Tibial nerve (tissue), 4 donors: ENCODE measurements around the gene QSER1. TPM values are rescaled to one million over a fixed set of nuclear protein-coding genes. Genes with fewer than 3 reads are reported as not detected.

Experiments
- DNase-seq, 2 donors: peaks; one replicate each; pipeline ENCODE4 v3.0.0-alpha.2; 2019; ENCODE audit warnings: low spot score in 2 of 2
- H3K27ac ChIP-seq, 4 donors: fragments of 200-600 bp; sonication (generic) in 3 of 4; one replicate each; pipeline ENCODE4 v1.5.1; 2017 to 2019; ENCODE audit warnings: mild to moderate bottlenecking in 1 of 4
- H3K27me3 ChIP-seq, 2 donors: fragments of 200-600 bp; sonication (generic) in 1 of 2; one replicate each; pipeline versions ENCODE4 v1.5.1 to v1.6.0; 2017 to 2019
- H3K36me3 ChIP-seq, 3 donors: fragments of 200-600 bp; sonication (generic); one replicate each; pipeline ENCODE4 v1.5.1; 2018 to 2019
- H3K4me1 ChIP-seq, 4 donors: fragments of 200-600 bp; sonication (generic) in 3 of 4; one replicate each; pipeline ENCODE4 v1.5.1; 2017 to 2019
- H3K4me3 ChIP-seq, 4 donors: fragments of 200-600 bp; sonication (generic) in 3 of 4; one replicate each; pipeline ENCODE4 v1.5.1; 2017 to 2019; ENCODE audit warnings: mild to moderate bottlenecking in 1 of 4, moderate library complexity in 1 of 4
- H3K9me3 ChIP-seq, 4 donors: fragments of 200-600 bp; sonication (generic) in 3 of 4; one replicate each; pipeline ENCODE4 v1.5.1; 2017 to 2019
- EP300 ChIP-seq, 2 donors: sonication (generic); formaldehyde crosslinking; IDR thresholded peaks; one replicate each; pipeline ENCODE4 v1.6.1; 2017; ENCODE audit warnings: antibody characterized with exemption in 2 of 2, mild to moderate bottlenecking in 1 of 2
- POLR2A ChIP-seq, 2 donors: fragments of 450-650 bp; IDR thresholded peaks; one replicate each; pipeline ENCODE4 v1.6.1; 2017; ENCODE audit warnings: antibody characterized with exemption in 2 of 2, mild to moderate bottlenecking in 2 of 2, moderate library complexity in 2 of 2
- WGBS, 2 donors: methylation state at CpG; one replicate each; pipeline ENCODE4 v1.1.5; 2018; 5-methylcytosine and 5-hydroxymethylcytosine counted together
- total RNA-seq, 4 donors: library from RNA; depleted of rRNA; stranded (reverse); fragments of >200 nt; gene quantifications; one replicate each; pipeline ENCODE4 v1.1.0, GENCODE V29; 2016
- TF ChIP-seq, protein P1 (sequence below), 5 experiments: fragments of 200-600 bp in 3 of 5; fragments of 450-650 bp in 2 of 5; sonication (generic) in 3 of 5; IDR thresholded peaks; one replicate each; pipeline ENCODE4 v1.5.1; 2016 to 2019; ENCODE audit warnings: antibody characterized with exemption in 5 of 5, mild to moderate bottlenecking in 3 of 5, moderate library complexity in 2 of 5

QSER1 gene
- total RNA-seq, 4 donors from 2014 or later = 35.1 to 45.4 (median 36.2) TPM

DNA sequence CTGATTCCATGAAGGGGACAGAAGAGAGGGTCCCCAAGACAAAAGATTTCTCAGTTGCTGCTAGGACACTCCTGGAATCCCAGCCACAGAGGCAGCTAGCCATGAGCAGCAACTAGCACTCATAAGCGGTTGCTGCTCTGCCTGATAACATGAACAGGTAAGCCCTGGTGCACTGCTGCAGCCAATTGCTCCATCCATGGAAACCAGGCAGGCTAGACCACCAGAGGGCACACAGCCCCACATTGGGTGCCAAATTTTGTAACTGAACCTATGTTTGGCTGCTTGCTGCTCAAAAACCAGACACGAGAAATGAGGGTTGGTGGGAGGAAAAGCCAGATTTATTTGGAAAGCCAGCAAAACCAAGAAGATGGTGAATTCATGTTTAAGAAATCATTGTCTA is 21.9 kb upstream of the QSER1 start:
- no peaks in the 10 kb centered on the region for H3K36me3 ChIP-seq
- H3K4me1 ChIP-seq = no peaks in the 10 kb centered on the region
- TF ChIP-seq, protein P1, sequence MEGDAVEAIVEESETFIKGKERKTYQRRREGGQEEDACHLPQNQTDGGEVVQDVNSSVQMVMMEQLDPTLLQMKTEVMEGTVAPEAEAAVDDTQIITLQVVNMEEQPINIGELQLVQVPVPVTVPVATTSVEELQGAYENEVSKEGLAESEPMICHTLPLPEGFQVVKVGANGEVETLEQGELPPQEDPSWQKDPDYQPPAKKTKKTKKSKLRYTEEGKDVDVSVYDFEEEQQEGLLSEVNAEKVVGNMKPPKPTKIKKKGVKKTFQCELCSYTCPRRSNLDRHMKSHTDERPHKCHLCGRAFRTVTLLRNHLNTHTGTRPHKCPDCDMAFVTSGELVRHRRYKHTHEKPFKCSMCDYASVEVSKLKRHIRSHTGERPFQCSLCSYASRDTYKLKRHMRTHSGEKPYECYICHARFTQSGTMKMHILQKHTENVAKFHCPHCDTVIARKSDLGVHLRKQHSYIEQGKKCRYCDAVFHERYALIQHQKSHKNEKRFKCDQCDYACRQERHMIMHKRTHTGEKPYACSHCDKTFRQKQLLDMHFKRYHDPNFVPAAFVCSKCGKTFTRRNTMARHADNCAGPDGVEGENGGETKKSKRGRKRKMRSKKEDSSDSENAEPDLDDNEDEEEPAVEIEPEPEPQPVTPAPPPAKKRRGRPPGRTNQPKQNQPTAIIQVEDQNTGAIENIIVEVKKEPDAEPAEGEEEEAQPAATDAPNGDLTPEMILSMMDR (IDR thresholded peaks at IDR 0.05) = peak in 2 of 5 experiments; percentile 6 to 9
- TF ChIP-seq EP300 (IDR thresholded peaks at IDR 0.05) (no peak), POLR2A (IDR thresholded peaks at IDR 0.05) (no peak)
- H3K27ac ChIP-seq = no peak overlapping the region
- no peaks in the 10 kb centered on the region for H3K27me3 ChIP-seq
- no peak for DNase-seq
- H3K9me3 ChIP-seq = no peaks in the 10 kb centered on the region
- WGBS, 2 donors = 50 to 69% methylated on average over 2 of the region's 2 CpGs
- H3K4me3 ChIP-seq = no peak overlapping the region

DNA sequence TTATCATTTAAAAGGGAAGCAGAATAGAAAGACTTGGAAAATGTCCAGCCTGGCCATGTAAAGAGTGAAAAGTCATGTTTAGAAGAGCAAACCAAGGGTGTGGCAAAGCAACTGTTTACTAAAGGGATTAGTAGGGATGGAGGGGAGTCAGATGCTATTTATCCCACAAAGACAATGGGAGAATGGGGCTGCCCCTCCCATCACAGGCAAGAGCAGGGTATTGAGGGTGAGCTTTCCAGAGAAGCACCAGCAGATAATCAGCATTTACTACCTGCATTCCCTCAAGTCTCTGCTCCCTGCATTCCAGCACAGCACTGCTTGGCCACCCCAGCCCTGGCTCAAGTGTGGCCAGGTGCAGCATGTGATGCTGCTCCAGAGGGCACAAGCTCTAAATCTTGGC is 18.5 kb upstream of the QSER1 start:
- Histone ChIP-seq H3K27me3 (no peaks in the 10 kb centered on the region), H3K4me1 (no peaks in the 10 kb centered on the region), H3K36me3 (no peaks in the 10 kb centered on the region), H3K4me3 (no peak overlapping the region), H3K9me3 (no peaks in the 10 kb centered on the region), H3K27ac (no peak overlapping the region)
- no peak for DNase-seq
- no peak for TF ChIP-seq EP300 (IDR thresholded peaks at IDR 0.05)
- TF ChIP-seq, protein P1 (IDR thresholded peaks at IDR 0.05) = no peak

- WGBS, 2 donors = 63 to 82% methylated on average over 4 of the region's 4 CpGs
- Histone ChIP-seq H3K9me3 (no peaks in the 10 kb centered on the region), H3K4me3 (no peak overlapping the region), H3K27ac (no peak overlapping the region), H3K36me3 (no peaks in the 10 kb centered on the region), H3K4me1 (no peaks in the 10 kb centered on the region), H3K27me3 (no peaks in the 10 kb centered on the region)
- no peak for DNase-seq
- TF ChIP-seq, protein P1 (IDR thresholded peaks at IDR 0.05) = no peak
- TF ChIP-seq EP300 (IDR thresholded peaks at IDR 0.05) (no peak), POLR2A (IDR thresholded peaks at IDR 0.05) (no peak)
Measured at GRCh38 chr11:32881286-32881685, 11.3 kb upstream of the QSER1 start.

DNA sequence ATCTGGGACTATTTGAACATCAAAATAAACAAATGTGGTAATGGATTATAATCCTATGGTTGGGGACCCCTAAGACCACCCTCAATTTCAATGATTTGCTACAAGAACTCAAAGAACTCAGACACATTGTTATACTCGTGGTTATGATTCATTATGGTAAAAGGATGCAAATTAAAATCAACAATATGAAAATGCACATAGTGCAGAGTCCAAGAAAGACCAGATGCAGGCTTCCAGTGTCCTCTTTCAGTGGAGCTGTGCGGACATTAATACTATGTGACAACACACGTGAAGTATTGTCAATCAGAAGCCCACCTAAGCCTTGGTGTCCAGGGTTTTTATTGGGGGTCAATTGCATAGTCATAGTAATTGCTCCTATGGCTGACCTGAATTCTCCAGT is 9.2 kb upstream of the QSER1 start:
- H3K27me3 ChIP-seq = no peaks in the 10 kb centered on the region
- no peak overlapping the region for H3K27ac ChIP-seq
- DNase-seq = no peak
- H3K9me3 ChIP-seq = no peaks in the 10 kb centered on the region
- WGBS, 2 donors = 57 to 74% methylated on average over 3 of the region's 3 CpGs
- TF ChIP-seq, protein P1 (IDR thresholded peaks at IDR 0.05) = no peak
- no peak for TF ChIP-seq EP300 (IDR thresholded peaks at IDR 0.05)
- no peak for TF ChIP-seq POLR2A (IDR thresholded peaks at IDR 0.05)
- H3K36me3 ChIP-seq = no peaks in the 10 kb centered on the region
- H3K4me3 ChIP-seq = no peak overlapping the region
- no peaks in the 10 kb centered on the region for H3K4me1 ChIP-seq

GRCh38 chr11:32884023-32884422 is 8.6 kb upstream of the QSER1 start:
- 89 to 93% methylated on average over 3 of the region's 3 CpGs for WGBS, 2 donors
- H3K4me1 ChIP-seq = no peaks in the 10 kb centered on the region
- no peak for DNase-seq
- H3K27me3 ChIP-seq = no peaks in the 10 kb centered on the region
- no peak overlapping the region for H3K27ac ChIP-seq
- no peaks in the 10 kb centered on the region for H3K36me3 ChIP-seq
- TF ChIP-seq, protein P1 (IDR thresholded peaks at IDR 0.05) = no peak
- H3K4me3 ChIP-seq = no peak overlapping the region
- H3K9me3 ChIP-seq = no peaks in the 10 kb centered on the region
